GM13976 (cell line): ENCODE results near the gene KAT6B.

Experiments used
- DNase-seq: peaks from one replicate; pipeline ENCODE4 v3.0.0; 2012; ENCODE audit warnings: low spot score
- CTCF ChIP-seq: IDR thresholded peaks from 2 replicates; pipeline ENCODE4 v1.5.1; 2012; ENCODE audit warnings: borderline replicate concordance, mild to moderate bottlenecking; ENCODE audit not compliant: insufficient read depth; ENCODE audit errors: extremely low read depth, missing control alignments, control extremely low read depth
- in situ Hi-C: fragments of 300-500 bp; cut with MboI; formaldehyde crosslinking; loops from one replicate; pipeline ENCODE4 v1.12.0; 2022; ENCODE audit warnings: low sequenced_read_pairs, mixed read lengths, inconsistent platforms; ENCODE audit not compliant: unreplicated experiment

The KAT6B gene

GRCh38 chr10:75000748-75001321 lies 174.4 kb downstream of the KAT6B start:
- DNase-seq: peak; percentile 60
- in situ Hi-C loops: no loop called here
- no peak for TF ChIP-seq CTCF

GRCh38 chr10:75001715-75002350 lies 175.4 kb downstream of the KAT6B start:
- no peak for TF ChIP-seq CTCF

GRCh38 chr10:75002351-75002725 lies 175.9 kb downstream of the KAT6B start:
- no peak for TF ChIP-seq CTCF
- DNase-seq: no peak
- in situ Hi-C loops: no loop called here

More at GRCh38 chr10:75001715-75002350, 175.4 kb downstream of the KAT6B start:
- in situ Hi-C loops: no loop called here
- no peak for DNase-seq

GRCh38 chr10:75002967-75003594 lies 176.7 kb downstream of the KAT6B start:
- DNase-seq: no peak

DNA sequence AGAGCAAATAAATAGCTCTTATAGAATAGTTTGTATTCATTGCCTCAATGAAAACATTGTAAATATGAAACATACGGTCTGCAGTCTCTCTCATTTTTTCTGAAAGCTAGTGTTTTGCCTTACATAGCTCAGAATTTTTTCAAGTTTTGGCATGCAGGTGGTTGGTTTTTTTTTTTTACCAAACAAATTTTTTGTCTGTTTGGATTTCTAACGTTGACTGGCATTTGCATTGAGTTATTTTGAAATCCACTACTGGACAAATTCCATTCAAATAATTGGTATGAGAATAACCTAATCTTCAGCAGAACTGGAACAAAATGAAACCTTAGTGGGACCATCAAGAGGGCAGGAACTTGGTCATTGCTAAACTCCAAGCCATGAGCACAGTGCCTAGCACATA lies 177.5 kb downstream of the KAT6B start:
- no peak for DNase-seq
- no peak for TF ChIP-seq CTCF
- in situ Hi-C loops: no loop called here

More at GRCh38 chr10:75002967-75003594, 176.7 kb downstream of the KAT6B start:
- in situ Hi-C loops: no loop called here
- TF ChIP-seq CTCF: no peak

DNA sequence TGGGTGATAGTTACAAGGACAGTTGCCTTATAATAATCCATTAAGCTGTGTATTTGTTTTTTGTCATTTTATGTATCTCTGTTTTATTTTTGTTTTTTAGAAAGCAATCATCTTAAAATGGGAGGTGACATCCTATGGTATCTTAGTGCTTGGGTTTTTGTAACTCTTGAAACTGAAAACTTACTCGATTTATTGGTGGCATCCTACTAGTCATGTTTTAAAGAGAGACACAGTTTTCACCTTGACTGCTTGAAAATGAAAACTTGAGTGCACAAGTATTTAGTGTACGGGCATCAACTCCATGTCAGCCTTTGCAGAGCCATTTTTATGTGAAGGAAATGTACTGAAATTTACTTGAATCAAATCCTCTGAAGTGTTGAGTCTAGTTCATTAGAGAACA lies 181.2 kb downstream of the KAT6B start:
- in situ Hi-C loops: no loop called here
- no peak for TF ChIP-seq CTCF
- DNase-seq: no peak
